Activated naive CD4-positive, alpha-beta T cell treated with anti-CD3 and anti-CD28 coated beads, Interleukin-2, amount 50 U/mL, for 24 hours (primary cell): ENCODE data around the gene LMOD1.
"Not testable (repeated sequence)": the region's sequence is repeated elsewhere in the genome, so short reads cannot be mapped to it uniquely, and the experiment has no call there.

Experiments used
- H3K27ac Mint-ChIP-seq: one replicate; pipeline ENCODE4 v1.8.0; 2021; ENCODE audit warnings: mild to moderate bottlenecking, mixed read lengths
- H3K27me3 Mint-ChIP-seq: one replicate; pipeline ENCODE4 v1.8.0; 2021; ENCODE audit warnings: mixed read lengths
- H3K36me3 Mint-ChIP-seq: one replicate; pipeline ENCODE4 v1.8.0; 2021; ENCODE audit warnings: mixed read lengths
- H3K4me1 Mint-ChIP-seq: one replicate; pipeline ENCODE4 v1.8.0; 2021; ENCODE audit warnings: mixed read lengths
- H3K4me3 Mint-ChIP-seq: one replicate; pipeline ENCODE4 v1.8.0; 2021; ENCODE audit warnings: mild to moderate bottlenecking, mixed read lengths
- H3K9me3 Mint-ChIP-seq: one replicate; pipeline ENCODE4 v1.8.0; 2021; ENCODE audit warnings: mixed read lengths

The LMOD1 gene

DNA sequence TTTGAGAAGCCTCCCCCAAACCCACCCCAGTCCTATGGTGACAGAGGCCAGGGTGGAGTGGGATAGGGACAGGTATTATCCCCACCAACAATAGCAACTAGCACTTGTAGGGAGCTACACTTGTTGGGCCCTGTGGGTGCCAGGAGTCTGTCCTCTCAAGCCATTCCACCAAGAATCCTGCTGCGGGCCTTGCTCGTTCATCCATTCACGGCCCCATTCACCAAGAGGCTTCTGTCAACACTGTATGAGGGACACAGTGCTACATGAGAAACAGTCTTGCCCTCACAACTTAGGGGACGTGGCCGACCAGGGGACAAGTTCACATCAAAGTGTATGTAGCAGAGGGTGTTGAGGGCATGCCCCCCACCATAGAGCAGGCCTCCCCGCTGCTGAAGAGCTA lies 38.7 kb downstream of the LMOD1 start:
- H3K27me3 Mint-ChIP-seq = no peaks in the 10 kb centered on the region
- no peaks in the 10 kb centered on the region for H3K36me3 Mint-ChIP-seq
- no peak overlapping the region for H3K27ac Mint-ChIP-seq
- no peaks in the 10 kb centered on the region for H3K9me3 Mint-ChIP-seq
- no peak overlapping the region for H3K4me3 Mint-ChIP-seq
- H3K4me1 Mint-ChIP-seq = no peaks in the 10 kb centered on the region

DNA sequence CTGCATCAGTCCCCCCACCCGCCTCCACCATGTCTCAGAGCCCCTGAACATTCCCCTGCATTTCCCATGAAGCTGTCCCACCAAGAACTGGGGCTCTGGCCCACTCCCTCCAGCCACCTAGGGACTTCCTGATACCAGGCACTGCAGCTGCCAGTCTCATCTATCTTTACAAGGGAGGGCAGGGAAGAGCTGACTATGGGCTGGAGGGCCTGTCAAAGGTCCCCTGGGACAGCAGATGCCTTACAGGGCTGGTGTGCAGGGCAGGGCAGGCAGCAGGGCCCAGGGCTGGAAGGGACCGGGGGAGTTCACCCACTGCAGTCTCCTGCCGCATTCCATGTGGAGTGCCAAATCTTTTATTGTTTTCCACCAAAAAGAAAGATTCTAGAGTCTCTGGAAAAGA lies 40.0 kb downstream of the LMOD1 start:
- Mint-ChIP-seq H3K4me1 (no peaks in the 10 kb centered on the region), H3K36me3 (no peaks in the 10 kb centered on the region), H3K27me3 (no peaks in the 10 kb centered on the region), H3K4me3 (no peak overlapping the region), H3K9me3 (no peaks in the 10 kb centered on the region), H3K27ac (no peak overlapping the region)

- no peak overlapping the region for H3K4me3 Mint-ChIP-seq
- H3K27ac Mint-ChIP-seq = no peak overlapping the region
- no peaks in the 10 kb centered on the region for H3K27me3 Mint-ChIP-seq
- no peaks in the 10 kb centered on the region for H3K4me1 Mint-ChIP-seq
- H3K36me3 Mint-ChIP-seq = no peaks in the 10 kb centered on the region
- H3K9me3 Mint-ChIP-seq = no peaks in the 10 kb centered on the region
Measured at GRCh38 chr1:201905234-201905890, 41.0 kb downstream of the LMOD1 start.

- H3K36me3 Mint-ChIP-seq = no peaks in the 10 kb centered on the region
- no peak overlapping the region for H3K27ac Mint-ChIP-seq
- no peaks in the 10 kb centered on the region for H3K27me3 Mint-ChIP-seq
- no peak overlapping the region for H3K4me3 Mint-ChIP-seq
- no peaks in the 10 kb centered on the region for H3K4me1 Mint-ChIP-seq
- H3K9me3 Mint-ChIP-seq = no peaks in the 10 kb centered on the region
Measured at GRCh38 chr1:201904579-201904978, 41.8 kb downstream of the LMOD1 start.

GRCh38 chr1:201903135-201903534 lies 43.2 kb downstream of the LMOD1 start:
- no peaks in the 10 kb centered on the region for H3K4me1 Mint-ChIP-seq
- H3K27ac Mint-ChIP-seq = no peak overlapping the region
- H3K36me3 Mint-ChIP-seq = no peaks in the 10 kb centered on the region
- no peaks in the 10 kb centered on the region for H3K9me3 Mint-ChIP-seq
- H3K27me3 Mint-ChIP-seq = no peaks in the 10 kb centered on the region
- H3K4me3 Mint-ChIP-seq = no peak overlapping the region

GRCh38 chr1:201902198-201902597 lies 44.1 kb downstream of the LMOD1 start:
- no peaks in the 10 kb centered on the region for H3K9me3 Mint-ChIP-seq
- no peaks in the 10 kb centered on the region for H3K4me1 Mint-ChIP-seq
- H3K4me3 Mint-ChIP-seq = no peak overlapping the region
- H3K36me3 Mint-ChIP-seq = no peaks in the 10 kb centered on the region
- no peaks in the 10 kb centered on the region for H3K27me3 Mint-ChIP-seq
- H3K27ac Mint-ChIP-seq = no peak overlapping the region

DNA sequence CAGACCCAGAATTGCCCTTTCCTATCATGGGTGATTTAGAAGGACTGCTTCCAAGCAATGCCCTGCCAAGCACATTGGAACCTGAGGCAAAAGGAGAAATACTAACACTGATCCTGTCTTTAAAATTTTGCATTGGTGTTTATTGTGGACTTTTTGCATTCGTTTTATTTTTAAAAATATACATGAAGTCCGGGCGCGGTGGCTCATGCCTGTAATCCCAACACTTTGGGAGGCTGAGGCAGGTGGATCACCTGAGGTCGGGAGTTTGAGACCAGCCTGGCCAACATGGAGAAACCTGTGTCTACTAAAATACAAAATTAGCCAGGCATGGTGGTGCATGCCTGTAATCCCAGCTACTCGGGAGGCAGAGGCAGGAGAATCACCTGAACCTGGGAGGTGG lies 45.3 kb downstream of the LMOD1 start:
- not testable (repeated sequence) for H3K36me3 Mint-ChIP-seq, H3K4me1 Mint-ChIP-seq, H3K4me3 Mint-ChIP-seq, H3K9me3 Mint-ChIP-seq, H3K27ac Mint-ChIP-seq, H3K27me3 Mint-ChIP-seq

DNA sequence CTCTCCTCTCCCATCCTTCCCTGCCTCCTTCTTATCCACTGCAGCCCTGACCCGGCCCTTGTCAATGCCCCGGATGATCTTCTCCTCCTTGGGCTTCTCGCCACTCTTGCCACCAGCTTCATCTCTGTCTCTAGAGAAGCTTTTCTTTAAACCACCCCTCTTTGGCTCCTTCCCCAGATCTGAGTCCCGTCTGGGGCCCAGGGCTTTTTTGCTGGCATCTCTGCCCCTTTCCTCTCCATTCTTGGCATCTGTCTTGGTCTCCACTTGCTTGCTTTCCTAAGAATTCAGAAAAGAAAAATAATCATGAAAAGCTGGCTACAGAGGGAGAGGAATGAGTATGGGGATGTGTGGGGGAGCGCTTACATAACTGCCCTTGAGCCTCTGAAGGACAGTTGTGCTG lies 45.9 kb downstream of the LMOD1 start:
- Mint-ChIP-seq H3K27ac (no peak overlapping the region), H3K9me3 (no peaks in the 10 kb centered on the region), H3K36me3 (no peaks in the 10 kb centered on the region), H3K4me1 (peaks cover 8% of the 10 kb centered on the region), H3K4me3 (no peak overlapping the region), H3K27me3 (no peaks in the 10 kb centered on the region)

DNA sequence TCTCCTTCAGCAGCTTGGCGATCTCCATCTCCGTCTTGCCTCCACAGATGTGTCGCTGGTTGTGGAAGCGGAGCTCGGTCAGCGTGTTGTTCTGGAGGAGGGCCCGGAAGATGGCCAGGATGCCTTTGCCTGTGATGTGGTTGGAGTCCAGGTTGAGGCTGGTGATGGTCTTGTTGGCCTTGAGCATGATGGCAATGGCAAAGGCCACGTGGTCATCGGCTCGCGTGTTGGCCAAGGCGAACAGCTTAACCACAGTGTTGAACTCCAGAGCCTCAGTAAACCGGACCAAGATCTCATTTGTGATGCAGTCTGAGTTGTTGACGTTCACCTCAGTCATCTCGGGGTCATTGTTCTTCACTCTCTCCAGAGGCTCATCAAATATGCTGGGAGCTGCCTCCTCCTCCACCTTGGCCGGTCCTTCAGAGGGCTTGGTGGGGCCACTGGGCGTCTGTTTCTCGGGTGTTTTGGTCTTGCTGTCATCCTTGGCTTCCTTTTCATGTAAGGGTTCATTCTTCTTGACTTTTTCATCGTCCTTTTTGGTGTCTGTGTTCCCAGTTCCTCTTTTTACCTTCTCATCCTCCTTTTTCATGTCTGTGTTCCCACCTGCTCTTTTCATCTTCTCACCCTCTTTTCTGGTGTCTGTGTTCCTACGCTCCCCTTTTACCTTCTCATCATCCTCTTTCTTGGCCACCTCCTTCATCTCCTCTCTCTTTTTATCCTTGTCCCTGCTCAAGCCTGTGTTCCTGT lies 46.5 kb downstream of the LMOD1 start:
- no peak overlapping the region for H3K27ac Mint-ChIP-seq
- no peaks in the 10 kb centered on the region for H3K36me3 Mint-ChIP-seq
- no peaks in the 10 kb centered on the region for H3K9me3 Mint-ChIP-seq
- H3K4me3 Mint-ChIP-seq = no peak overlapping the region
- peaks cover 8% of the 10 kb centered on the region for H3K4me1 Mint-ChIP-seq
- no peaks in the 10 kb centered on the region for H3K27me3 Mint-ChIP-seq

GRCh38 chr1:201898992-201899391 lies 47.4 kb downstream of the LMOD1 start:
- Mint-ChIP-seq H3K27ac (no peak overlapping the region), H3K36me3 (no peaks in the 10 kb centered on the region), H3K27me3 (peaks cover under 1% of the 10 kb centered on the region), H3K4me3 (no peak overlapping the region), H3K4me1 (peaks cover 8% of the 10 kb centered on the region), H3K9me3 (no peaks in the 10 kb centered on the region)

GRCh38 chr1:201898240-201898894 lies 48.0 kb downstream of the LMOD1 start:
- Mint-ChIP-seq H3K36me3 (no peaks in the 10 kb centered on the region), H3K27me3 (peaks cover 4% of the 10 kb centered on the region), H3K9me3 (no peaks in the 10 kb centered on the region), H3K4me3 (no peak overlapping the region), H3K4me1 (peaks cover 8% of the 10 kb centered on the region), H3K27ac (no peak overlapping the region)

DNA sequence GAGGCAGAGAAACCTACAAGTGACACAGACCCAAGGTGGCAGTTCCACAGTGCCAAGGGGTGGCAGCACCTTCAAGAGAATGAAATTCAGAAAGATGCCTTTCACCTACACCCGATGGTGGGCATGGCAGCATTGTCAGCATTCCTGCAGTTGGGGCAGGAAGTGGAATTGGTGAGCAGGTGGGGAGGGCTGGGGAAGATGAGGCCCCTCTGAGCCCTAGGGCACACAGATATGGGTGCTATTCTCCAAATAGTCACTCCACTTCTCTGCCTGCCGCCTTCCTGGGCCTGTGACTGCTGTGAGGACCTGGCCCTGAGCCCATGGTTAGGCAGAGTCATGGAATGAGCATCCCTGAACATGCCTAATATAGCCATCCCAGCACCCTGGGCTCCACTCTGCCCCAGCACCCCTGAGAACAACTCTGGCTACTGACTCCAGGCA lies 49.4 kb downstream of the LMOD1 start:
- Mint-ChIP-seq H3K27ac (no peak overlapping the region), H3K4me1 (peaks cover 8% of the 10 kb centered on the region), H3K27me3 (peaks cover 5% of the 10 kb centered on the region), H3K4me3 (no peak overlapping the region), H3K9me3 (no peaks in the 10 kb centered on the region), H3K36me3 (no peaks in the 10 kb centered on the region)

GRCh38 chr1:201895913-201896807 lies 50.2 kb downstream of the LMOD1 start:
- Mint-ChIP-seq H3K36me3 (no peaks in the 10 kb centered on the region), H3K4me1 (peaks cover 8% of the 10 kb centered on the region), H3K4me3 (peak overlapping the region; percentile 41), H3K27ac (no peak overlapping the region), H3K9me3 (no peaks in the 10 kb centered on the region), H3K27me3 (peaks cover 9% of the 10 kb centered on the region)

- H3K27ac Mint-ChIP-seq = no peak overlapping the region
- peaks cover 8% of the 10 kb centered on the region for H3K4me1 Mint-ChIP-seq
- no peak overlapping the region for H3K4me3 Mint-ChIP-seq
- no peaks in the 10 kb centered on the region for H3K9me3 Mint-ChIP-seq
- peaks cover 15% of the 10 kb centered on the region for H3K27me3 Mint-ChIP-seq
- no peaks in the 10 kb centered on the region for H3K36me3 Mint-ChIP-seq
Measured at GRCh38 chr1:201895120-201895665, 51.2 kb downstream of the LMOD1 start.

GRCh38 chr1:201894343-201895119 lies 51.8 kb downstream of the LMOD1 start:
- Mint-ChIP-seq H3K27me3 (peaks cover 18% of the 10 kb centered on the region), H3K4me1 (peaks cover 10% of the 10 kb centered on the region), H3K36me3 (no peaks in the 10 kb centered on the region), H3K4me3 (no peak overlapping the region), H3K9me3 (no peaks in the 10 kb centered on the region), H3K27ac (no peak overlapping the region)
